Measurements from ENCODE around the gene SULF2.
"Not testable (repeated sequence)": the region's sequence is repeated elsewhere in the genome, so short reads cannot be mapped to it uniquely, and the experiment has no call there.

The SULF2 gene

GRCh38 chr20:47804972-47805371 lies 19.7 kb upstream of the SULF2 start:
- not testable (repeated sequence) for DNase-seq (ENCODE audit: low read depth in 2 of 2)

DNA sequence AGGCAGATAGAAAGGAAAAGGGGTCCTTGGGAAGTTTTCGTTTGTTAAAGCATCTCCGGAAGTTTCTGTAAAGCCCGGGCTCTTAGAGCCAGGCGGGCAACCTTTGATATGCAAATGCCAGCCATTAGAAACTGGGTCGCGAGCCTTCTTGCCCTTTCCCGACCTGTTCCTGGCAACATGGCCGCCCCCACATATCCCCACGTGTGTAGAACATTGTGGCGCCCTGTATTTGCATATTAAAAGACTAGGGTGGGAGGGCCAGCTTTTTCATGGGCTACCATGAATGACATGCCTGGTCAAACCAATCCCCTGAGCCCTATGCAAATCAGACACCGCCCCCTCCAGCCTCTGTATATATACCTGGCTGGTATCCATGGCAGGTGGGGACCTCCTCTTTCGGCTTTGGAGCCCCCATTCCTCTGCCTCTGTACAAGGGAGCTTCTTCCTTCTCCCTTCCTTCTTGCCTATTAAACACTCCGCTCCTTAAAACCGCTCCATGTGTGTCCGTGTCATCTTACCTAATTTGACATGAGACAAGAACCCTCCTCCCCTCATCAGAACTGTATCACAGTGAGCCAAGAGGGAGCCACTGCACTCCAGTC lies 19.0 kb upstream of the SULF2 start:
- not testable (repeated sequence) for DNase-seq (ENCODE audit: low read depth in 2 of 2)

DNA sequence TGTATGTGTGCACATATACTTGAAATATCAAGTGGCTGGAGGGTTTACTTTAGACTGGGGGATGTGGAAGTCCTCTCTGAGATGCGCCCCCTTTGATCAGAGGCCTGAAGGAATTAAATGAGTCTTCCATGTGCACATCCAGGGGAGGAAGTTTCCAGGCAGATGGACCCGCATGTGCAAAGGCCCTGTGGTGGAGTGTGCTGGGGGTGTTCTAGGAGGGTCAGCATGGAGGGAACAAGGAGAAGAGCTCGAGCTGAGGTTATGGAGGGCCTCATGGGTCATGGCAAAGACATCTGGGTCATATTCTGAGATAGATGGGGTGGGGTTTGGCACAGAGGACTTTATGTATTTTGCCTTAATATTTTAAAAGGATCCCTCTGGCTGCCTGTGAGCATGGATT lies 17.7 kb upstream of the SULF2 start:
- no peak for DNase-seq (ENCODE audit: low read depth in 2 of 2)

GRCh38 chr20:47802226-47802920 lies 17.1 kb upstream of the SULF2 start:
- no peak for DNase-seq (ENCODE audit: low read depth in 2 of 2)

DNA sequence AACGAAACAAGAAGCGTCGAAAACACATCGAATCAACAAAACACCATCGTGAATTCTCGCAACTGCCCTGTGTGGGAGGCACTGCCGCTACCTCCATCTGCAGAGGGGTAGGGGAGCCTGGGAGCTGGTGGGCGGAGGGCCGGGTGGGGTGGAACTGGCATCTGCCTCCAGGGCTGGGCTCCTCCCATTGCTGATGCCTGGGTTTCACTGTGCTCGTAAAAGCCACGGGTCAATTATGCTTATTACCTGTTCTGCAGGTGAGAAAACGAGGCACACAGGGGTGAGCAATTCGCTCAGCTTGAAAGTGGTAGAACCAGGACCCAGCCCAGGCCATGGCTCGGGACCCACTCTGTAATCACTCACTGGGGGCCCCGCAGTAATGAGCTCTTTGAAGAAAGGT lies 16.5 kb upstream of the SULF2 start:
- DNase-seq (ENCODE audit: low read depth in 2 of 2): no peak

- no peak for DNase-seq (ENCODE audit: low read depth in 2 of 2)
These were observed 15.8 kb upstream of the SULF2 start for GRCh38 chr20:47801079-47801478.

GRCh38 chr20:47800623-47801022 lies 15.3 kb upstream of the SULF2 start:
- no peak for DNase-seq (ENCODE audit: low read depth in 2 of 2)

- DNase-seq (ENCODE audit: low read depth in 2 of 2): no peak
These were observed 13.9 kb upstream of the SULF2 start for GRCh38 chr20:47799116-47799715.

DNA sequence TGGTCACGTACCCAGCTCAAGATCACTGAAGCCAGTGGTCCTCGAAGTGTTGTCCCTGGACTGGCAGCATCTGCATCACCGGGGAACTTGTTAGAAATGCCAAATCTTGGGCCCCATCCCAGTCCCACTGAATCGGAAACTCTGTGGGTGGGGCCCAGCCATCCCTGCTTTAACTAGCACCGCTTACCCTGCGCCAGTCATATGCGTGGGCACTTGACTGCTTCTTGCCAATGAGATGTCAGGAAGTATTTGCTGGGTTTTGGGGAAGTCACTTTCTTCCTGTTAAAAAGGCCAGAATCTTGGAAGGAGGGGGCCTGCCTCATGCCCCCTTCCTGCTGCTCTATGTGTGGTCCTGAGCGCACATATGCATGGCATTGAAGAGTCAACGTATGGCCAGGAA lies 11.7 kb upstream of the SULF2 start:
- no peak for DNase-seq (ENCODE audit: low read depth in 2 of 2)

DNA sequence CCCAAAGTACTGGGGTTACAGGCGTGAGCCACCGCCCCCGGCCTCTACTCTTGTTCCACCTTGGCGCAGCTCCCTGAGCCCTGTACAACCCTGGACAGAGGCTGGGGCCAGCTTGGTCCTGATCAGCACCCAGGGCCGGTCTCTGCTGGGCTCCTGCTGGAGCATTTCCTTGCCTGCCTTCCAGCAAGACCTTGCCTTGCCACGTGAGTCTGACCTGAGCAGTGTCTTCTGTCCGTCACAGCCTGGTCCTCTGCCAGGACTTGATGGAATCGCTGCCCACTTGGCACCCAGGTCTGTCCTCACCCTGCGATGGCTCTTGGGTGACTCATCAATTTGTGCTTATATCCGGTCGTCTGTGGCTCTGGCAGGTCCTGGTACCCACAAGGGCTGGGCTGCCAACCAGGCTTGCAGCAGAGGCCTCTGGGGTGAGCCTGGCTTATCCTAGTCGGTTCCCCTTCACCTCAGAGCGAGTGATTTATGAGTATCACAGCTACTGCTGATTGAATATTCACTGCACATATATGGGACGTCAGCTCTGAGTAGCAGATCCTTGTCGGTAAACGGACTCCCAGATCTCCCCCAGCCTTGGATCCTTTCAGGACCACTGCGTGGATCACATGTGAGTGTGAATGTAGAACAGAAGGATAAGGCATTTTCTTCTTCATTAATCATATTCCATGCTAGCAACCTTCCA lies 10.1 kb upstream of the SULF2 start:
- DNase-seq (ENCODE audit: low read depth in 2 of 2): no peak

- DNase-seq (ENCODE audit: low read depth in 2 of 2): not testable (repeated sequence)
These were observed 9.0 kb upstream of the SULF2 start for GRCh38 chr20:47794264-47794663.

- DNase-seq (ENCODE audit: low read depth in 2 of 2): no peak
These were observed 6.8 kb upstream of the SULF2 start for GRCh38 chr20:47792021-47792618.

DNA sequence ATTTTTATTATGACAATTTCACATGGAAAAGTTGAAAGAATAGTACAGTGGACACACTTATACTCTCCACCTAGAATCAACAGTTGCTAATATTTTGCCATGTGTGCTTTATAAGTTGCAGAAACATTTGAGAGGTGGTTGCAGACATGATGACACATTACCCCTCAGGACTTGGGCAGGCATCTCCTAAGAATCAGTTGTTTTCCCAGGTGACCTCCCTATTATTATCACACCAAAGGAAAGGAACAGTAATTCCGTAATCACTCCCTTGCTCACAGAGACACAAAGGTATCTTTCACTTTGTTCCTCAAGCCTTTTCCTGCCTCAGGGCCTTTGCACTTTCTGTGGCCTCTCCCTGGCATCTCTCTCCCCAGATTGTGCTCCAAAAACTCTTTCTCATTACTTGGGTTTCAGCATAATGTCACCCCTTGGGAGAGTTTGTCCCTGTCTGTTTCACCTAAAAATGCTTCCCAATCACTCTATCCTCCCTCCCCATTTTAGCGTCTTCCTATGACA lies 5.9 kb upstream of the SULF2 start:
- no peak for DNase-seq (ENCODE audit: low read depth in 2 of 2)

DNA sequence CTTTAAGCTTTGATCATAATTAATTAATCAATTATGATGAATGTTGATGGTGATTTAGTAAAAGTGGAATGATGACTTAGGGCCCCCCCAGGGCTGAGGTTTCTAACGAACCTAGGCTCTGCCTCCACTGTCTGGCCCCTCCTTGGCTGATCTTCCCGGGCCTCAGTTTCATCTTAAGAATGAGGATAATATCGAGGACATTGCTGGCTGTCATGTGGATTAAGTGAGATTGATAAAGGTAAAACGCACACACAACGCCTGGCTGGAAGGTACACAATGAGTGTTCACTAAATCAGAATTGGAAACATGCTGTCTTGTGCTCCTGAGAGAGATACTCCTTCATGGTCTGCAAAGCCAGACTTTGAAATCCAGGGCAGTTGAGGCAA lies 5.3 kb upstream of the SULF2 start:
- no peak for DNase-seq (ENCODE audit: low read depth in 2 of 2)

GRCh38 chr20:47789764-47790579 lies 4.7 kb upstream of the SULF2 start:
- DNase-seq (ENCODE audit: low read depth in 2 of 2): no peak

DNA sequence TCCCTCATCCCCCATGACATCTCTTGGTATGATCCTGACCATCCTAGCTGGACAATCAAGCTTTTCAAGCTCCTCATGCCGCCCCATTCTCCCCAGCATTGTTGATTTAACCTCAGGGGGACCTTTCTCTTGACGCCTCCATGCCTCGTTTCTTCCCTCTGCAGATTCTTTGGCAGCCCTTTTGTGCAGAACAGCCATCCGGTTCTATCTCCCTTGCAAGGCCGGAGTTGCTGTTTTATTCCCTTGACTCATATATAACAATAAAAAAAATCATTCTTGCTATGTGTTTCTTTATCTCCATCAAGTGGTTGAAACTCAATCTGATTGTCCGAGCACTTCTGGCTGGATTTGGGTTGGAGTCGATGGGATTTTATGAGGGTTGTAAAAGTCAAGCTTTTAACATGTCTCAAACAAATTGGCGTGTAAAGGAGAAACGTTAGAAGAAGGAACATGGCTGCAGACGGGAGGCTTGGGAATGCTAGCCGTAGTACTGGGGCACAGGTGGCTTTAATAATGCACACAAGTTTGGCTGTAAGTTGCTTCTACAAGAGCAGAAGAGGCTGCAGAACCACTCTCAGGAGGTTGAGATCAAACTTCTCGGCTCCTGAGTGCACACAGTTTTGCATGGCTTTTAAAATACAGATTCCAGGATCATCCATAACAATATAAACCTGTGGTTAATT lies 3.9 kb upstream of the SULF2 start:
- no peak for DNase-seq (ENCODE audit: low read depth in 2 of 2)

DNA sequence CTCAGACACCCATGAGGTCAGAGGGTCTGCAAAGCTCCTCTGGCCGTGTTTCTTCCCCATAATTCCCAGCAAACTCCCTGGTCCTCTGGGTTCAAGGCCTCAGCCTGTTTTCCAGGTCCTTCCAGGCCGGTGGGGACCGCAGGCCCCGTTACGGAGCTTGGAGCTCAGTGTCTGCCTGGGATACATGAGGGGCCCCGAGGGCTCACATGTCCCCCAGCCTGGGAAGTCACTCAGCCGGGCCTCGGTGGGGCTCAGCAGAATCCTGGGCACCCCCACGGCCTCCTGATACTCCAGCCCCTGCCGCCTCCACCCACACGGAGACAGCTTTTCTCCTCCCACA lies 3.4 kb upstream of the SULF2 start:
- no peak for DNase-seq (ENCODE audit: low read depth in 2 of 2)

DNA sequence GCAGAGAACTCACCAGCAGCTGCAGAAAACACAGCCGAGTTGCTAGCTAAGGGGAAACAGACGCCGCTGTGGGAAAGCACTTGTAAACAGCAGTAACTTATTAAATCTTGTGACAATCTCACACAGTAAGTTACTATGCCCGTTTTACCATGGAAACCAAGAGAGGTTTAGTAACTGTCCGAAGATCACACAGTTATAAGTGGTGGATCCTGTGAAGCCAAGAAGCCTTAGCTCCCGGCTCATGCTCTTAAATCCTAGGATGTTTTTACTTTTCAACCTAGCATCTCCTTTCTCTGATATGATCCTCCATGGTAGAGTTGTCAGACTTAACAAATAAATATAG lies 1.5 kb upstream of the SULF2 start:
- no peak for DNase-seq (ENCODE audit: low read depth in 2 of 2)

GRCh38 chr20:47785854-47786764 lies 828 bp upstream of the SULF2 start:
- DNase-seq (ENCODE audit: low read depth in 2 of 2): no peak
